SU-DHL-6 (cell line): Measurements from ENCODE around the gene ANKRD40CL.

ENCODE experiments used
- H2AFZ ChIP-seq: fragments of 200-600 bp; sonication (generic); 2 replicates; pipeline ENCODE4 v1.6.1; 2014; ENCODE audit warnings: low read depth, mild to moderate bottlenecking, moderate library complexity, mixed read lengths, antibody characterized with exemption, low read length; ENCODE audit not compliant: severe bottlenecking
- H3F3A ChIP-seq: fragments of 200-600 bp; shearing (Covaris generic); 2 replicates; pipeline ENCODE4 v1.6.0; 2016; ENCODE audit warnings: antibody characterized with exemption, mild to moderate bottlenecking; ENCODE audit not compliant: insufficient read depth
- H3K27ac ChIP-seq: fragments of 200-600 bp; sonication (generic); 2 replicates; pipeline ENCODE4 v1.5.1; 2016; ENCODE audit warnings: low read depth, mild to moderate bottlenecking, low read length, moderate library complexity, mixed read lengths
- H3K27me3 ChIP-seq: fragments of 200-600 bp; sonication (generic), shearing (Covaris generic); 2 replicates; pipeline ENCODE4 v1.6.0; 2014; ENCODE audit warnings: mild to moderate bottlenecking, low read length
- H3K36me3 ChIP-seq: fragments of 200-600 bp; sonication (generic); 2 replicates; pipeline ENCODE4 v1.6.1; 2014; ENCODE audit warnings: mild to moderate bottlenecking, low read length, mixed read lengths
- H3K4me2 ChIP-seq: fragments of 300-600, 200-600 bp; shearing (Covaris generic), sonication (generic); 2 replicates; pipeline ENCODE4 v1.6.0; 2014; ENCODE audit warnings: low read length, low read depth, mild to moderate bottlenecking; ENCODE audit not compliant: poor library complexity, severe bottlenecking
- H3K4me3 ChIP-seq: fragments of 200-600 bp; sonication (generic); 2 replicates; pipeline ENCODE4 v1.5.1; 2014; ENCODE audit warnings: antibody characterized with exemption, low read length, mild to moderate bottlenecking, mixed read lengths; ENCODE audit not compliant: insufficient read depth, poor library complexity, severe bottlenecking
- H3K79me2 ChIP-seq: fragments of 200-600 bp; sonication (generic); 2 replicates; pipeline ENCODE4 v1.6.1; 2014; ENCODE audit warnings: mild to moderate bottlenecking, low read length, moderate library complexity; ENCODE audit not compliant: insufficient read depth
- H3K9ac ChIP-seq: fragments of 200-600 bp; sonication (generic); 2 replicates; pipeline ENCODE4 v1.7.0; 2014; ENCODE audit warnings: mild to moderate bottlenecking, low read length
- H3K9me2 ChIP-seq: fragments of 200-600 bp; sonication (generic); replicated peaks from 2 replicates; pipeline ENCODE4 v1.6.1; 2014; ENCODE audit warnings: low read length; ENCODE audit not compliant: insufficient read depth
- H3K9me3 ChIP-seq: fragments of 200-600 bp; sonication (generic); 2 replicates; pipeline ENCODE4 v1.6.1; 2014; ENCODE audit warnings: low read length, mixed read lengths; ENCODE audit not compliant: insufficient read depth
- H4K20me1 ChIP-seq: fragments of 200-600 bp; sonication (generic); 2 replicates; pipeline ENCODE4 v1.6.1; 2014; ENCODE audit warnings: low read depth, mild to moderate bottlenecking, antibody characterized with exemption, low read length, moderate library complexity, mixed read lengths
- CTCF ChIP-seq: fragments of 200-600 bp; sonication (generic); IDR thresholded peaks from one replicate; pipeline ENCODE4 v1.5.1; 2017; ENCODE audit warnings: antibody characterized with exemption, mild to moderate bottlenecking, low read length, moderate library complexity; ENCODE audit not compliant: insufficient read depth, poor library complexity, severe bottlenecking
- EZH2phosphoT487 ChIP-seq: fragments of 200-600 bp; sonication (generic), shearing (Covaris generic); conservative IDR thresholded peaks from 2 replicates; pipeline ENCODE4 v1.6.1; 2018; ENCODE audit warnings: mild to moderate bottlenecking, antibody characterized with exemption, low read length, moderate library complexity, mixed read lengths

Gene ANKRD40CL

GRCh38 chr17:50771991-50772785 is 4.9 kb upstream of the ANKRD40CL start:
- no peaks in the 10 kb centered on the region for H4K20me1 ChIP-seq
- no peak overlapping the region for H3K4me3 ChIP-seq
- no peaks in the 10 kb centered on the region for H3K79me2 ChIP-seq
- H3K36me3 ChIP-seq: no peaks in the 10 kb centered on the region
- H3K9me3 ChIP-seq: no peaks in the 10 kb centered on the region
- no peaks in the 10 kb centered on the region for H3K27me3 ChIP-seq
- no peak overlapping the region for H3K27ac ChIP-seq
- H2AFZ ChIP-seq: no peak overlapping the region
- no peaks in the 10 kb centered on the region for H3F3A ChIP-seq
- H3K4me2 ChIP-seq: no peak overlapping the region
- H3K9me2 ChIP-seq: no peaks in the 10 kb centered on the region
- H3K9ac ChIP-seq: no peak overlapping the region
- TF ChIP-seq EZH2phosphoT487 (no peak), CTCF (no peak)

- TF ChIP-seq CTCF (no peak), EZH2phosphoT487 (no peak)
- Histone ChIP-seq H3K4me3 (no peak overlapping the region), H3K27me3 (no peaks in the 10 kb centered on the region), H3K4me2 (no peak overlapping the region), H4K20me1 (no peaks in the 10 kb centered on the region), H3K9ac (no peak overlapping the region), H3K27ac (no peak overlapping the region), H3K9me2 (no peaks in the 10 kb centered on the region), H3K36me3 (no peaks in the 10 kb centered on the region), H3K9me3 (no peaks in the 10 kb centered on the region), H2AFZ (no peak overlapping the region), H3K79me2 (no peaks in the 10 kb centered on the region), H3F3A (no peaks in the 10 kb centered on the region)
Observed at GRCh38 chr17:50770346-50770745, 3.0 kb upstream of the ANKRD40CL start.

GRCh38 chr17:50769884-50770283 is 2.6 kb upstream of the ANKRD40CL start:
- Histone ChIP-seq H3K4me2 (no peak overlapping the region), H3K79me2 (no peaks in the 10 kb centered on the region), H3K27ac (no peak overlapping the region), H3K9me2 (no peaks in the 10 kb centered on the region), H3K4me3 (no peak overlapping the region), H3F3A (no peaks in the 10 kb centered on the region), H3K27me3 (no peaks in the 10 kb centered on the region), H2AFZ (no peak overlapping the region), H4K20me1 (no peaks in the 10 kb centered on the region), H3K9me3 (no peaks in the 10 kb centered on the region), H3K36me3 (no peaks in the 10 kb centered on the region), H3K9ac (no peak overlapping the region)
- TF ChIP-seq EZH2phosphoT487: no peak
- no peak for TF ChIP-seq CTCF
